Ishikawa (cell line): ENCODE measurements around the gene WNT5B.

Source experiments
- CEBPB ChIP-seq: IDR thresholded peaks from 2 replicates; pipeline ENCODE4 v1.6.1; 2012
- CREB1 ChIP-seq: IDR thresholded peaks from 2 replicates; pipeline ENCODE4 v1.6.1; 2012; ENCODE audit warnings: low read depth
- EGR1 ChIP-seq: IDR thresholded peaks from 2 replicates; pipeline ENCODE4 v1.6.1; 2012
- EP300 ChIP-seq: IDR thresholded peaks from 2 replicates; pipeline ENCODE4 v1.6.1; 2012; ENCODE audit warnings: borderline replicate concordance
- FOXM1 ChIP-seq: IDR thresholded peaks from 2 replicates; pipeline ENCODE4 v1.6.1; 2012; ENCODE audit warnings: low read depth, borderline replicate concordance
- NFIC ChIP-seq: IDR thresholded peaks from 2 replicates; pipeline ENCODE4 v1.6.1; 2012
- RAD21 ChIP-seq: IDR thresholded peaks from 2 replicates; pipeline ENCODE4 v1.6.1; 2012; ENCODE audit warnings: low read depth
- REST ChIP-seq: IDR thresholded peaks from 2 replicates; pipeline ENCODE4 v1.6.1; 2012; ENCODE audit warnings: low read depth, mild to moderate bottlenecking
- TAF1 ChIP-seq: IDR thresholded peaks from 2 replicates; pipeline ENCODE4 v1.6.1; 2012; ENCODE audit warnings: low read depth, mild to moderate bottlenecking
- TCF12 ChIP-seq: IDR thresholded peaks from 2 replicates; pipeline ENCODE4 v1.6.1; 2012; ENCODE audit warnings: low read depth
- TEAD4 ChIP-seq: IDR thresholded peaks from 2 replicates; pipeline ENCODE4 v1.6.1; 2012
- YY1 ChIP-seq: IDR thresholded peaks from 2 replicates; pipeline ENCODE4 v1.6.1; 2012; ENCODE audit warnings: low read depth
- ZBTB7A ChIP-seq: IDR thresholded peaks from 2 replicates; pipeline ENCODE4 v1.6.1; 2012; ENCODE audit warnings: low read depth
- TF ChIP-seq, protein P1 (sequence below): IDR thresholded peaks from 2 replicates; pipeline ENCODE4 v1.6.1; 2012
- TF ChIP-seq, protein P2 (sequence below): IDR thresholded peaks from 2 replicates; pipeline ENCODE4 v1.6.1; 2012

WNT5B gene

DNA sequence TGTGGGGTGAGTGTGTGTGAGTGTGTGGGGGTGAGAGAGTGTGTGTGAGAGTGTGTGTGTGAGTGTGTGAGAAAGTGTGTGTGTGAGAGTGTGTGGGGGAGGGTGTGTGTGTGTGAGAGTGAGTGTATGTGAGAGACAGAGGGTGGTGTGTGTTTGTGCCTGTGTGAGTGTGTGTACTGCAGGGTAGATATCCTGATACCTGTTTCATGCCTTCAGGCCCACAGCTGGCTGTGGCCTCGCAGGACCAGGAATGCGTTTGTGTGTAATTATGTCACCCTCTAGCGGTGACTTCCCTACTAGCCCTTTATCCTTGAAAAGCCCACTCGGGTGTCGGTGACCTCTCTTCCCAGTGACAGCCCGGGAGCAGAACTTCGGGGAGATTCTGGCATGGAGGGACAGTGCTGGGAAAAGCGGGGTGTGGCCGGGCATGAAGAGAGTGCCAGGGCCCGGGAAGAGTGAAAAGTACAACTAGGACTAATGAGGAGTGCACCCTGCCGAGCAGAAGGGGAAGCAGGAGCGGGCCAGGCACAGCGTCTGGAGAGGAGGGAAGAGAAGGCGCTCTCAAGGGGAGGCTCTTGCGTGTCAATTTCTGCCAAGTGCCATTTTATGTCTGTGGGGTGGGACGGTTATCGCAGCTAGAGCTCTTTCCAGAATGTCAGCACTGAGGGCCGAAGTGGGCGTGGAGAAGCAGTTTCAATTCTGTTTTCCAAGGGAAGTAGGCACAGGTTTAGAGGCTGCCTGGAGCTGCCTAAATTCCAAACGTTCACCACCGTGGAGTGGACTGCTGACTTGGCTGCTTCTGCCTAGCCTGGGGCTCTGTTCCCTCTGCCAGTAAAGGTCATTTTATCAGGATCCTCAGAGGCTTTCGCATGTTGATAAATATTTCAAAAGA is 23.7 kb upstream of the WNT5B start:
- TF ChIP-seq, protein P1, sequence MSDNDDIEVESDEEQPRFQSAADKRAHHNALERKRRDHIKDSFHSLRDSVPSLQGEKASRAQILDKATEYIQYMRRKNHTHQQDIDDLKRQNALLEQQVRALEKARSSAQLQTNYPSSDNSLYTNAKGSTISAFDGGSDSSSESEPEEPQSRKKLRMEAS = peak; percentile 36; the same call in 1 of the 2 replicates
- TF ChIP-seq, protein P2, sequence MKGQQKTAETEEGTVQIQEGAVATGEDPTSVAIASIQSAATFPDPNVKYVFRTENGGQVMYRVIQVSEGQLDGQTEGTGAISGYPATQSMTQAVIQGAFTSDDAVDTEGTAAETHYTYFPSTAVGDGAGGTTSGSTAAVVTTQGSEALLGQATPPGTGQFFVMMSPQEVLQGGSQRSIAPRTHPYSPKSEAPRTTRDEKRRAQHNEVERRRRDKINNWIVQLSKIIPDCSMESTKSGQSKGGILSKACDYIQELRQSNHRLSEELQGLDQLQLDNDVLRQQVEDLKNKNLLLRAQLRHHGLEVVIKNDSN = no peak
- no peak for TF ChIP-seq ZBTB7A
- TF ChIP-seq YY1 = peak; percentile 27; the same call in 1 of the 2 replicates
- TF ChIP-seq RAD21 = peak; percentile 93
- no peak for TF ChIP-seq EGR1
- peak; percentile 79 for TF ChIP-seq TEAD4

GRCh38 chr12:1606021-1606622 is 22.9 kb upstream of the WNT5B start:
- TF ChIP-seq YY1 (peak; percentile 6; the same call in 1 of the 2 replicates), REST (no peak), TCF12 (peak; percentile 63), TEAD4 (peak; percentile 3; the same call in 1 of the 2 replicates), CEBPB (peak; percentile 53), NFIC (peak; percentile 96), ZBTB7A (no peak), CREB1 (no peak), TAF1 (peak; percentile 26; the same call in 1 of the 2 replicates), RAD21 (no peak), FOXM1 (no peak; the same call in 1 of the 2 replicates), EGR1 (no peak), EP300 (no peak; the same call in 1 of the 2 replicates)
- TF ChIP-seq, protein P2 = peak; percentile 88
- TF ChIP-seq, protein P1 = peak; percentile 65

DNA sequence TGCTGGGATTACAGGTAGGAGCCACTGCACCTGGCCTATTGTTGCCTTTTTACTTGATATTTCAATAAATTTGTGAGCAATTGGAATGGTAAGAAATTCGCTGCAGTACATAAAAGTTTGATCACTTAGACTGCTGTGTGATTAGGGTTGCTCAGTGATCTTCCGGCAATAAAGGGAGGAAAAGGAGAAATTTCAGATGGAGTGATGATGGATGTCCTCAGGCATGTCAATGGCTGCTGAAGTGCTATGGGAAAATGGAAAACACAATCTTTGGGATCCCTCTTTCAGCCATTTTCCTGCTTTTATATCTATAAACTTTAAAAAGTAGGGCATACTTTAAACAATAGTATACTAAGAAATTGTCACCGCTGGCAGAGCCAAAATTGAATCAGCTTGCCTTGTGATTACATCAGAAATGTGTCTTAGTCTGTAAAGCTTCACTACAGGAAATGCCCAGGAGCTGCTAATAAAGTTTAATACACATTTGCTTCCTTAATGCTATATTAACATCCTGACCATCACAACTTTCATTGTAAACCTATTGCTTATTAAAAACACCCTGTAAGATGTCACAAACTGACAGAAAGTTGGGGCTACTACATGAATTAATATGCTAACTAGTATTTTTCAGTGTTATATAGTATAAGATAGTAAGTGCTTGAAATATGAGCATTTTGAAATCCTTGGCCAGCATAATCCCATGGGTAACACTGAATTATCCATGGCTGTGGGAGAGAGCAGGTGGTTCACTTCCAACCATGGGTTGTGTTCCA is 20.9 kb upstream of the WNT5B start:
- TF ChIP-seq TEAD4 (no peak), NFIC (no peak), RAD21 (no peak), EGR1 (no peak), YY1 (no peak), FOXM1 (no peak), REST (no peak), CREB1 (no peak), EP300 (no peak), TAF1 (no peak), ZBTB7A (no peak), CEBPB (no peak), TCF12 (no peak)
- TF ChIP-seq, protein P1 = no peak
- TF ChIP-seq, protein P2 = no peak

- TF ChIP-seq EP300 (no peak), CEBPB (no peak), RAD21 (no peak), TCF12 (no peak)
- TF ChIP-seq, protein P1 = no peak
These were observed 20.3 kb upstream of the WNT5B start for GRCh38 chr12:1608713-1609119.
